ENCODE results near the gene OR6J1. TPM values are rescaled to one million over a fixed set of nuclear protein-coding genes. Genes with fewer than 3 reads are reported as not detected.

The OR6J1 gene
- total and polyA plus RNA-seq, 2 of the 13 experiments (the other 11 are each of a cell fraction or from before 2014, with no cell fraction given): not detected

DNA sequence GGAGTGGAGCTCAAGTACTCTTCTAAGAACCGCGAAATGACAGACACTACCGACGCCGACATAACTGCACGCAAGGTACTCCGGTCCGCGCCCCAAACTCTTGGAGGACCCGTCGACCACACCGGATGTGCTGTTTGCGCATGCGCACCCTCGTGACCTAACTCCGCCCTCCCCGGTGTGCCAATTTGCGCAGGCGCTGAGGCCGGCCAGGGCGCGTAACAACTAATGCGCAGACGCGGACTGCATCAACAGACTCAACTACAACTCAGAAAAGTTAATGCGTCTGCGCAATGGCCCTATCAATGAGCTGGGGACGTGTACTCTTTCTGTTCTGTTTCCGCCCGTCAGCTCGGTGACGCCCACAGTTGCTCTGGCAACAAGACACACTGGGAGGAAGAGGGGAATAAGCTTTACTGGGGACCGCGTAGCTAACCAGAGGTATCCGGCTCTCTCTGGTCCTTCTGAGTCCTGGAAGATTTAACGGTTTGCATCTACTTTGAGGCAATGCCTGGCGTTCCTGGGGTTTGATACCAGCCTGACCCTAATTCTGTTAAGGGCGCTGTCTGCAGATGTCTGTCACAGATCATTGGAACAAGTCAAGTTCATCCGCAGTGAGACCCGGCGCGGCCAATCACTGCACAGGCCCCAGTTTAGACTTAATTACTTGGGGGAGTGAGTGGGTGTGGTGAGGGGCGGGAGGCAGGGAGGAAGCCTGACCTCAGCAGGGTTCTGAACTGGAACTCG is 54.9 kb downstream of the OR6J1 start, which contains the start of gene DAD1 (continued):
- TF ChIP-seq, protein P1, sequence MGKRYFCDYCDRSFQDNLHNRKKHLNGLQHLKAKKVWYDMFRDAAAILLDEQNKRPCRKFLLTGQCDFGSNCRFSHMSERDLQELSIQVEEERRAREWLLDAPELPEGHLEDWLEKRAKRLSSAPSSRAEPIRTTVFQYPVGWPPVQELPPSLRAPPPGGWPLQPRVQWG (CRISPR knock-in tag; IDR thresholded peaks at IDR 0.05; ENCODE audit: borderline replicate concordance, low read depth): no peak
- peak; percentile 78 for TF ChIP-seq TBX2 (CRISPR knock-in tag; IDR thresholded peaks at IDR 0.05; ENCODE audit: borderline replicate concordance)
- TF ChIP-seq KDM6A (CRISPR knock-in tag; IDR thresholded peaks at IDR 0.05; ENCODE audit: low read depth): no peak
- TF ChIP-seq, protein P2, sequence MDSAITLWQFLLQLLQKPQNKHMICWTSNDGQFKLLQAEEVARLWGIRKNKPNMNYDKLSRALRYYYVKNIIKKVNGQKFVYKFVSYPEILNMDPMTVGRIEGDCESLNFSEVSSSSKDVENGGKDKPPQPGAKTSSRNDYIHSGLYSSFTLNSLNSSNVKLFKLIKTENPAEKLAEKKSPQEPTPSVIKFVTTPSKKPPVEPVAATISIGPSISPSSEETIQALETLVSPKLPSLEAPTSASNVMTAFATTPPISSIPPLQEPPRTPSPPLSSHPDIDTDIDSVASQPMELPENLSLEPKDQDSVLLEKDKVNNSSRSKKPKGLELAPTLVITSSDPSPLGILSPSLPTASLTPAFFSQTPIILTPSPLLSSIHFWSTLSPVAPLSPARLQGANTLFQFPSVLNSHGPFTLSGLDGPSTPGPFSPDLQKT (CRISPR knock-in tag; IDR thresholded peaks at IDR 0.05; ENCODE audit: borderline replicate concordance): no peak; the same call in 1 of the 2 replicates
- TF ChIP-seq ARNT (IDR thresholded peaks at IDR 0.05): no peak
- TF ChIP-seq, protein P3, sequence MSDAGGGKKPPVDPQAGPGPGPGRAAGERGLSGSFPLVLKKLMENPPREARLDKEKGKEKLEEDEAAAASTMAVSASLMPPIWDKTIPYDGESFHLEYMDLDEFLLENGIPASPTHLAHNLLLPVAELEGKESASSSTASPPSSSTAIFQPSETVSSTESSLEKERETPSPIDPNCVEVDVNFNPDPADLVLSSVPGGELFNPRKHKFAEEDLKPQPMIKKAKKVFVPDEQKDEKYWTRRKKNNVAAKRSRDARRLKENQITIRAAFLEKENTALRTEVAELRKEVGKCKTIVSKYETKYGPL (CRISPR knock-in tag; IDR thresholded peaks at IDR 0.05): no peak
- no peak for TF ChIP-seq MLLT10 (CRISPR knock-in tag; IDR thresholded peaks at IDR 0.05)
- peak; percentile 94 for TF ChIP-seq GATAD1 (CRISPR knock-in tag; IDR thresholded peaks at IDR 0.05)
- TF ChIP-seq NR2F2 (IDR thresholded peaks at IDR 0.05; ENCODE audit: borderline replicate concordance, low read depth): no peak
- peak; percentile 8; the same call in 1 of the 2 replicates for TF ChIP-seq KLF11 (CRISPR knock-in tag; IDR thresholded peaks at IDR 0.05)
- peak; percentile 43; the same call in 1 of the 2 replicates for TF ChIP-seq HIVEP1 (CRISPR knock-in tag; IDR thresholded peaks at IDR 0.05)
- TF ChIP-seq SMYD3 (CRISPR knock-in tag; IDR thresholded peaks at IDR 0.05): peak; percentile 79; the same call in 1 of the 2 replicates
- TF ChIP-seq AGO2 (optimal IDR thresholded peaks at IDR 0.05; ENCODE audit: low read depth, low read length): peak; percentile 33
- TF ChIP-seq KAT7 (CRISPR knock-in tag; IDR thresholded peaks at IDR 0.05; ENCODE audit: borderline replicate concordance): peak; percentile 89
- peak; percentile 87; the same call in 1 of the 2 replicates for TF ChIP-seq PRDM4 (CRISPR knock-in tag; IDR thresholded peaks at IDR 0.05; ENCODE audit: borderline replicate concordance)
- no peak for TF ChIP-seq ZNF713 (CRISPR knock-in tag; IDR thresholded peaks at IDR 0.05)
- TF ChIP-seq SOX5 (CRISPR knock-in tag; IDR thresholded peaks at IDR 0.05; ENCODE audit: borderline replicate concordance): peak; percentile 24; the same call in 1 of the 2 replicates
- peak; percentile 84; the same call in 1 of the 2 replicates for TF ChIP-seq ZNF205 (CRISPR knock-in tag; IDR thresholded peaks at IDR 0.05)
- TF ChIP-seq PCBP2 (optimal IDR thresholded peaks at IDR 0.05; ENCODE audit: low read depth, low read length, poor library complexity, severe bottlenecking): no peak
- peak; percentile 100 for TF ChIP-seq RFX3 (CRISPR knock-in tag; IDR thresholded peaks at IDR 0.05)
- TF ChIP-seq ZFYVE20 (CRISPR knock-in tag; IDR thresholded peaks at IDR 0.05; ENCODE audit: borderline replicate concordance, low read depth): no peak
- TF ChIP-seq ZNF850 (CRISPR knock-in tag; conservative IDR thresholded peaks at IDR 0.05): no peak
- TF ChIP-seq RELA (CRISPR knock-in tag; IDR thresholded peaks at IDR 0.05): peak; percentile 23; the same call in 1 of the 2 replicates
- TF ChIP-seq ZNF660 (CRISPR knock-in tag; IDR thresholded peaks at IDR 0.05; ENCODE audit: borderline replicate concordance, low read depth): no peak
- 0 out of 2 replicates have a peak, but pooled peaks have one; percentile 76 for TF ChIP-seq GPN1 (CRISPR knock-in tag; IDR thresholded peaks at IDR 0.05; ENCODE audit: borderline replicate concordance)
- no peak; the same call in 1 of the 2 replicates for TF ChIP-seq ZNF232 (CRISPR knock-in tag; IDR thresholded peaks at IDR 0.05; ENCODE audit: borderline replicate concordance)
